GM21786 (cell line): ENCODE measurements around the gene MAFB.

ENCODE experiments used
- ATAC-seq: cut with Tn5 transposase; IDR thresholded peaks from one replicate; pipeline ENCODE4 v1.9.1; 2021; ENCODE audit not compliant: unreplicated experiment

MAFB gene

GRCh38 chr20:40663304-40663790 lies 25.7 kb downstream of the MAFB start:
- no peak for ATAC-seq

- no peak for ATAC-seq
Observed at GRCh38 chr20:40659567-40659966, 29.5 kb downstream of the MAFB start.

DNA sequence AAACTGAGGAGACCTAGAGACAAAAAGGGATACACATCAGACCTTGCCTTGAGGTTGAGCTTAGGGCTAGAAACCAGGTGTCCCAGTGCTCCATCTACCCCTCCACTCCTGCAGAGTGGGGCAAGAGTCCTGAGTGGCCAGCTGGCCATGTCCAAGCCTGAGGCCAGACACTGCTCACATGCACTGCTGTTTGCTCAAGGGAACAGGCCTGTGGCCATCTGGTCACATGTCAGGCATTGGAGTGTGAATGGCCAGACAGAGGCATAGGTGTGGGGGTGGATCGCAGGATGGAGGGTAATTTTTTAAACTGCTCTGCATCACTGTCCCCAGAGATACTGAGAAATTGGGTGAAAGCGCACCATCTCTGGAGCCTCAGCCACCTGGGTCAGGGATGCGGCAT lies 30.5 kb downstream of the MAFB start:
- ATAC-seq: no peak

DNA sequence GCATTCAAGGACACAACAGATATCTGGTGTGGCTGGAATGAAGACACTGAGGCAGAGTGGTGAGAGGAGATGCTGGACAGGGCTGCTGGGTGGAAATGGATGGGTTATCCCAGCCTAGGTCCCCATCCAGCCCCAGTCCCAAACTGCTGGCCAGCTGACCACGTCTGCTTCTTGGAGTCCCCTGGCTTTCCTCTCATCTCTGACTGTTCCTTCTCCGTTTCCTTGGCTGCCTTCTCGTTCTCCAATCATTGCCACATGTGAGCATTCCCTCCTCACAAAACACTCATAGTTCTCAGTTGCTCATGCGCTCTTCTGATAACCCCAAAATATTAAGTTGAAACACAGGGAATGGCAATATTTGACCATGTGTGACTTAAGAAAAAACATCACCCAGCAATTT lies 31.5 kb downstream of the MAFB start:
- no peak for ATAC-seq

GRCh38 chr20:40655451-40655850 lies 33.6 kb downstream of the MAFB start:
- no peak for ATAC-seq

GRCh38 chr20:40654876-40655275 lies 34.2 kb downstream of the MAFB start:
- no peak for ATAC-seq

DNA sequence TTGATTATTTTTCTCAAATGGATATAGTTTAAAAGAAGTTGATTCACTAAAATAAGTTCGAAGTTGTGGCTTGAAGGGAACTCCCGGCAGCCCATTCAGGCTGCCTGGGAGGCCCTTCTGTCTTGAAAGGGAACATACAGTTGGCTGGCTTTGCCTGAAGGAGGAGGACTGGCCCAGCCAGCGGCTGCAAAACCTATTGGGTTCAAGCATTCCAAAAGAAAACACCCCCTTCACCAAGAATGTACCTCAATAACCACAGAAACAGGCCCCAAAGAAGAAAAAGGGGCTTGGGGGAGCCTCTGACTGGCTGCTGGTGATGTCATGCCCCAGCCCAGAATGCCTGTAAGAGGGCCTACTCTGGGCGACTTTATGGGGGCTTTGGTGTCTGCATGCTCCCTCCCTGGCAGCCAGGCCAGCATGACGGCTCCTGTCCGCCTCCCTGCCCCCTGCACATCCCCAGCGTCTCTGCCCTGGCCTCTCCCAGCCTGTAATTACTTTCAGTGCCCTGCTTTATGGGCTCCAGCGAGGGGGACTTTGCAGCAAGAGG lies 36.5 kb downstream of the MAFB start:
- no peak for ATAC-seq

DNA sequence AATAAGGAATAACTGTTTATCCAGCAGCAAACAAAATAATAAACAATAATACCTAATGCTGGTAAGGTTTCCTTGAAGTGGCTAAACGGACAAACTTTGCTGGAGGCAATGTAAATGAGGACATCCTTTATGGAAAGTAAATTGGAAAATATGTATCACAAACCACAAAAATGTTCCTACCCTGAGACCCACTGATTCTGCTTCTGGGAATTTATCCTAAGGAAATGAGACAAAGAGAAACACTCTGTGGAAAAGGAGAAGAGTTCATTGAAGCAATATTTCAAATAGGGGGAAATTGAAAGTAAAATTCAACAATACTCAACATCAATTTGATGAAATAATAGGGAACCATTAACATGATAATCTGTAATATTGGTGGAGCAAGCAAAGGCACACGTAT lies 37.9 kb downstream of the MAFB start:
- ATAC-seq: no peak

- ATAC-seq: no peak
Observed at GRCh38 chr20:40650707-40651106, 38.3 kb downstream of the MAFB start.

DNA sequence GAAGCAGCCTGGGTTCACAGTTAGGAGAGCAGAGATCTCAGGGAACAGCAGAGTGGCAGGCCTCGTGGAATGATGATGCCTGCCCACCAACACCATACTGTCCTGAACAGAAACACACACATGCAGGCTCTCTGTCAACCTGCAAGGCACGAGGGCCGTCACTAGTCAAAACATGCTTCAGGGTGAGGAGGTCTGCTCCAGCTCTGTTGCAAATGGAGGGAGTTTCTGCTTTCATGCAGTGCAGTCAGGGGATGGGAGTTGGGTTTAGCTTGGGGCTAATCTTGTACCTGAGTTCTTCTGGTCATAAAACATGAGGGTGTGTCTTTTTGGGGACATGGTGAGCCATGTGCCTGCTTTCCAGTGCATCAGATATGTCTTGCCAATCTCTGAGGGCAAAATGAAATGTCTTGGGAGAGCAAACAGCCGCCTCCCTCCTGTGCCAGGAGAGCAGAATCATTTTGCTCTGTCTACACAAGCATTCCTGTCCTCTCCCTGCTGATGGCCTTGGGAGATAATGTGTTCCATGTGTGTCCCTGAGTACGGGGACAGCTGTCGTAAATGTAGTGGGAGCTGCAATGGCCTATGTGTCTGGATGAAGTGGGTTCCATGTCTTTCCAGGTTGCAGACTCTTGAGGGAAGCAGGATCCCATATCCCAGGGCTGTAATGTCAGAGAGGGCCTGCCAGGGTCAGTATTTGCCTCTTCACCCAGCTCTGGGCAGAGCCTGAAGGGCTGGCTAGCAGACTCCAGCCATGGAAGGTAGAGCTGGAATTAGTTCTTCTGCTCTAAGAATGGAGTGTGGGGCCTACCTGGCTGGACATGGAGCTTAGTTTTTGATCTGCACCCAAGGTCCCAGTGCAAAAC lies 40.6 kb downstream of the MAFB start:
- no peak for ATAC-seq

GRCh38 chr20:40646813-40647212 lies 42.2 kb downstream of the MAFB start:
- ATAC-seq: no peak

- ATAC-seq: no peak
Observed at GRCh38 chr20:40646361-40646760, 42.7 kb downstream of the MAFB start.

GRCh38 chr20:40644863-40645262 lies 44.2 kb downstream of the MAFB start:
- ATAC-seq: no peak

GRCh38 chr20:40643891-40644290 lies 45.1 kb downstream of the MAFB start:
- ATAC-seq: no peak

- no peak for ATAC-seq
Observed at GRCh38 chr20:40641809-40642208, 47.2 kb downstream of the MAFB start.

- ATAC-seq: no peak
Observed at GRCh38 chr20:40641202-40641601, 47.8 kb downstream of the MAFB start.

GRCh38 chr20:40640667-40641066 lies 48.4 kb downstream of the MAFB start:
- ATAC-seq: no peak

GRCh38 chr20:40639676-40640355 lies 49.2 kb downstream of the MAFB start:
- no peak for ATAC-seq

DNA sequence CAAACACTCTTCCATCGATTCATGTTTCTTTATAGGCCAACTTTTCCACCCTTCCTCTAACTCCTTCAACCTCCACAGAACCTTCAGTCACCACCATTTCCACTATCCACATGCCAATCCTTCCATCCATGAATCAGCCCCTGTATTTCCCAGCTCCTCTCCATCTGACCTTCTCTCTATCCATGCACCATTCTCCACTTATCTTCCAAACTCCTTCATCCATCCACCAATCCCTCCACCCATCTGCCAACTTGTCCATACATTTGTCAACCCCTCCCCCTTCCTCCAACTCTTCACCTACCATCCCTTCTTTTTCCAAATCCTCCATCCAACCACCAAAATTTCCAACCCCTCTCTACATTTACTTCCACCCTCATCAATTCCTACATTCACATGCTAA lies 49.9 kb downstream of the MAFB start:
- ATAC-seq: no peak

DNA sequence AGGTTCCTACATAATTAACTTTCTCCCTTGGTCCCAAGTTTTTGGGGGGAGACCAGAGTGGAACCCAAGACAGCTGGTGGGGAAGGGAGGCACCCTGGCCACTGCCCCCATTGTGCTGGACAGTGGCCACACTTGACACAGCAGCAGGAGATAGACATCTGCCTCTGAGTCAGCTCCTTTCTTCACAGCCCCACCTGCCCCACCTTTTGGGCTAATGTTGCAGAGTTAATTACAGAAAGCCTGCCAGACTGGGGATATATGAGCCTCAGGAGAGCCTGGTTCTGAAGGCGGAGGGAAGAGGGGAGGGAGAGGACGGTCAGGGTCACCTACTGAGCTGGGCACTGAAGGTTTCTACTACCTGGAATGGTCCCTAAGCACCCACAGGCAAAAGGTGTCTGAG lies 50.6 kb downstream of the MAFB start:
- no peak for ATAC-seq

GRCh38 chr20:40637176-40637575 lies 51.9 kb downstream of the MAFB start:
- no peak for ATAC-seq

GRCh38 chr20:40636486-40636885 lies 52.5 kb downstream of the MAFB start:
- no peak for ATAC-seq
